ENCODE data around the gene GJB5. TPM values are rescaled to one million over a fixed set of nuclear protein-coding genes. Genes with fewer than 3 reads are reported as not detected.

Gene GJB5
- total and polyA plus RNA-seq, 2 of the 8 experiments (the other 6 are each of a cell fraction or from before 2014, with no cell fraction given): 0.86 to 3.1 TPM

DNA sequence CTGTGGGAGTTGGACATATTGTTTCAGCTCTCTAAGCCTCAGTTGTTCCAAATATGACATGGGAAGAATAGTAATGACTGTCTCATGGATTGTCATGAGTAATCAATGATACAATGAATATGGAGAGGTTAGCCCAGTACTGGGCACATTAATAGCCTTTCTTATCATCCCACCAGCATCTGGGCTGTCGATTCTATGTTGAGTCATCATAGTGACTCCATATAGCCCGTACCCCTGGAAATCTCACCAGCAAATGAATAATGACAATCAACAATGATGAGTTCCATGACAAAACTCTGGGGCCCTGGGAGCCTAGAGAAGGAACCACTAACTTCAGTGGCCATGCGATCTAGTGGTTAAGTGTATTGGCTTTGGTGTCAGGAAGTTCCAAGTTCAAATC is 39.7 kb upstream of the GJB5 start:
- no peak overlapping the region for H3K9ac ChIP-seq (replicated peaks in 1 of 4; ENCODE audit: extremely low read depth in 1 of 4, low read depth in 3 of 4, low read length in 3 of 4)
- POLR2A ChIA-PET (ENCODE audit: partially characterized antibody): no interaction called here
- no peaks in the 10 kb centered on the region for H3K36me3 ChIP-seq (ENCODE audit: control insufficient read depth in 2 of 4, insufficient read depth in 4 of 4, low read length in 3 of 4)
- no peak overlapping the region for H3K14ac ChIP-seq (ENCODE audit: insufficient read length)
- no peak overlapping the region for H3K27ac ChIP-seq (ENCODE audit: low read depth, low read length)
- H4K20me1 ChIP-seq (replicated peaks in 1 of 2; ENCODE audit: control insufficient read depth in 1 of 2, insufficient read depth in 2 of 2, low read length in 2 of 2): no peaks in the 10 kb centered on the region
- no peak overlapping the region for H3K4me2 ChIP-seq (ENCODE audit: insufficient read depth in 1 of 2, low read depth in 2 of 2, low read length in 2 of 2)
- H4K8ac ChIP-seq (ENCODE audit: extremely low read depth, insufficient read depth, low read length): no peak overlapping the region
- no peak overlapping the region for H3K4me3 ChIP-seq (ENCODE audit: extremely low read depth in 1 of 4, insufficient read depth in 2 of 4, low read depth in 3 of 4, low read length in 4 of 4)
- no peak overlapping the region for H2BK120ac ChIP-seq (replicated peaks; ENCODE audit: low read depth, low read length)
- no peaks in the 10 kb centered on the region for H3K4me1 ChIP-seq (replicated peaks in 1 of 4; ENCODE audit: control insufficient read depth in 3 of 4, insufficient read depth in 4 of 4, low read length in 3 of 4)
- no peaks in the 10 kb centered on the region for H3K9me3 ChIP-seq (ENCODE audit: insufficient read depth in 2 of 2, low read depth in 1 of 2, low read length in 1 of 2)
- H2BK5ac ChIP-seq (ENCODE audit: low read depth, low read length): no peak overlapping the region
- H3K23me2 ChIP-seq (ENCODE audit: low read depth, low read length): no peaks in the 10 kb centered on the region
- no peak overlapping the region for H3K56ac ChIP-seq (replicated peaks; ENCODE audit: insufficient read length, low read depth, low read length)
- H4K5ac ChIP-seq (ENCODE audit: insufficient read length, low read depth, low read length): no peak overlapping the region
- CTCF ChIA-PET (ENCODE audit: partially characterized antibody): interaction anchor here (0.7 to 1.0 kb wide), 3 partner anchors 14 to 872 kb away, joined by 3 to 4 read pairs (median 3); no protein-coding TSS in a partner anchor
- H3K79me1 ChIP-seq (ENCODE audit: low read depth, low read length): no peaks in the 10 kb centered on the region
- no peak overlapping the region for H2AK5ac ChIP-seq (ENCODE audit: low read depth, low read length)
- no peak overlapping the region for H3K18ac ChIP-seq (ENCODE audit: extremely low read depth, low read length)
- TF ChIP-seq ZNF274 (IDR thresholded peaks at IDR 0.05; ENCODE audit: borderline replicate concordance, extremely low read depth, low read length) (no peak), MAX (IDR thresholded peaks at IDR 0.05) (no peak), YY1 (IDR thresholded peaks at IDR 0.05; ENCODE audit: low read depth, low read length) (no peak), KDM5A (IDR thresholded peaks at IDR 0.05; ENCODE audit: low read length) (no peak), GABPA (IDR thresholded peaks at IDR 0.05; ENCODE audit: borderline replicate concordance, insufficient read depth, low read length) (no peak), SUZ12 (IDR thresholded peaks at IDR 0.05; ENCODE audit: low read length) (no peak), TCF12 (IDR thresholded peaks at IDR 0.05; ENCODE audit: low read depth, low read length) (no peak), NRF1 (IDR thresholded peaks at IDR 0.05; ENCODE audit: low read depth, low read length) (no peak), JUN (IDR thresholded peaks at IDR 0.05; ENCODE audit: low read depth, low read length) (no peak), SRF (IDR thresholded peaks at IDR 0.05; ENCODE audit: low read depth, low read length) (no peak), POLR2A (IDR thresholded peaks at IDR 0.05; ENCODE audit: control extremely low read depth in 1 of 2, low read depth in 2 of 2, low read length in 2 of 2) (no peak), SP2 (IDR thresholded peaks at IDR 0.05; ENCODE audit: low read length) (no peak)
- FAIRE-seq (no peak), DNase-seq (ENCODE audit: low read depth in 1 of 2, low spot score in 2 of 2) (no peak)
- no peak overlapping the region for H2AFZ ChIP-seq (ENCODE audit: low read length)
- no peak overlapping the region for H4K91ac ChIP-seq (replicated peaks; ENCODE audit: insufficient read length, low read length)
- H3K4ac ChIP-seq (replicated peaks; ENCODE audit: insufficient read length, low read depth, low read length): no peak overlapping the region
- H2BK20ac ChIP-seq (ENCODE audit: low read length): no peak overlapping the region
- WGBS, 2 experiments (ENCODE audit: extremely low coverage in 1 of 2, insufficient coverage in 1 of 2, insufficient read length in 1 of 2, insufficient replicate concordance in 2 of 2, low coverage in 1 of 2, low lambda C conversion rate in 2 of 2, missing lambda C conversion rate in 1 of 2): 92% methylated on average over 3 of the region's 3 CpGs; no CpG with 5 or more reads in 1 of the 2 experiments
- H3K23ac ChIP-seq (ENCODE audit: insufficient read length): no peak overlapping the region
- no peak overlapping the region for H2BK15ac ChIP-seq (ENCODE audit: low read length)
- H3K79me2 ChIP-seq (ENCODE audit: control insufficient read depth in 1 of 2, insufficient read depth in 2 of 2, low read length in 2 of 2): no peaks in the 10 kb centered on the region
- H3K27me3 ChIP-seq (replicated peaks in 1 of 4; ENCODE audit: control insufficient read depth in 3 of 4, extremely low read depth in 1 of 4, insufficient read depth in 3 of 4, low read length in 3 of 4): no peaks in the 10 kb centered on the region
- no peak overlapping the region for H2BK12ac ChIP-seq (ENCODE audit: low read depth, low read length)

Data from H1 (cell line).